ENCODE measurements around the gene PMCH.

The PMCH gene

DNA sequence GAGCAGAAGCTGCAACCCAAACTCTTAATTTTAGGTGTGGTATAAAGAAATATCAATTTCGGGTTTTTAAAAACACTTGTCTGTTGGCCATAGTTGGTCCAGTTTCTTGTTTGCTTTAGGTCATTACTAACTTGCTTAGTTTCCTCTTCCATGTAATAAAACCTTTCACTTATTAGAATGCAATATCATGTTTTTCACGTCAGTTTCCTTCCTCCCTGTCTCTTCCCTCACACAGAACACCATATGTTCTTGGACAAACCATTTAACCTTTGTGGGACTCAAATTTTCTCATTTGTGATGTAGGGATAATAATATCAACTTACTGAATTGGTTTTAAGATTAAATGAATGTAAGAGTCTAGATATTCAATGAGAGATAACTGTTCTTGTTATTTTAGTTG lies 22.9 kb downstream of the PMCH start:
- POLR2A ChIA-PET: no interaction called here
- CTCF ChIA-PET: interaction anchor here (1.7 kb wide), 1 partner anchor 16 kb away, joined by 6 read pairs; no protein-coding TSS in a partner anchor
- DNase-seq (ENCODE audit: extremely low spot score): no peak
- TF ChIP-seq CTCF (IDR thresholded peaks at IDR 0.05; ENCODE audit: control extremely low read depth, extremely low read depth, low read depth, missing control alignments): no peak

GRCh38 chr12:102174117-102174516 lies 23.5 kb downstream of the PMCH start:
- CTCF ChIA-PET: interaction anchor here (1.7 kb wide), 1 partner anchor 17 kb away, joined by 6 read pairs; no protein-coding TSS in a partner anchor
- no peak for DNase-seq (ENCODE audit: extremely low spot score)
- TF ChIP-seq CTCF (IDR thresholded peaks at IDR 0.05; ENCODE audit: control extremely low read depth, extremely low read depth, low read depth, missing control alignments): no peak
- POLR2A ChIA-PET: no interaction called here

DNA sequence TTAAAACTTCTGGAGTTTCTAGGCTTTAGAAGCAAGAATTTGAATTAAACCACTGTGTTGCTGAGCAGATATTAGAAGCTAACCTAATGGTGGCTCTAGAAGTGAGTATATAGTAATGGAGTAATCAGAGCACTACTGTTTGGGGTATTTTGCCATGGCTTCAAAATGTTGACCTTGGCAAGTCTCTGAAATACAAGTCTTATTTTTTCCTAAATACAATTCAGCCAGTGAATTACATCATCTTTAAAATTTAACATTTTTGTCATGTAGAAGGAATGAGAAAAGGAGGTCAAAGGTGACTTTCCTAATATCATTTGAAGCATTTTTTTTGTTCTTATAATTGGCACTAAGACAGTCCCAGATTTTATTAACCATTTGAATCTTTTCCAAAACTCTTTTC lies 25.2 kb downstream of the PMCH start:
- CTCF ChIA-PET: interaction anchor here (1.3 to 1.6 kb wide), 3 partner anchors 9 to 21 kb away, joined by 3 to 5 read pairs (median 3); no protein-coding TSS in a partner anchor
- POLR2A ChIA-PET: no interaction called here
- DNase-seq (ENCODE audit: extremely low spot score): no peak
- TF ChIP-seq CTCF (IDR thresholded peaks at IDR 0.05; ENCODE audit: control extremely low read depth, extremely low read depth, low read depth, missing control alignments): no peak

GRCh38 chr12:102171951-102172350 lies 25.7 kb downstream of the PMCH start:
- no peak for DNase-seq (ENCODE audit: extremely low spot score)
- ChIA-PET POLR2A (no interaction called here), CTCF (interaction anchor here (1.3 to 1.6 kb wide), 3 partner anchors 10 to 21 kb away, joined by 3 to 5 read pairs (median 3); no protein-coding TSS in a partner anchor)
- TF ChIP-seq CTCF (IDR thresholded peaks at IDR 0.05; ENCODE audit: control extremely low read depth, extremely low read depth, low read depth, missing control alignments): no peak

DNA sequence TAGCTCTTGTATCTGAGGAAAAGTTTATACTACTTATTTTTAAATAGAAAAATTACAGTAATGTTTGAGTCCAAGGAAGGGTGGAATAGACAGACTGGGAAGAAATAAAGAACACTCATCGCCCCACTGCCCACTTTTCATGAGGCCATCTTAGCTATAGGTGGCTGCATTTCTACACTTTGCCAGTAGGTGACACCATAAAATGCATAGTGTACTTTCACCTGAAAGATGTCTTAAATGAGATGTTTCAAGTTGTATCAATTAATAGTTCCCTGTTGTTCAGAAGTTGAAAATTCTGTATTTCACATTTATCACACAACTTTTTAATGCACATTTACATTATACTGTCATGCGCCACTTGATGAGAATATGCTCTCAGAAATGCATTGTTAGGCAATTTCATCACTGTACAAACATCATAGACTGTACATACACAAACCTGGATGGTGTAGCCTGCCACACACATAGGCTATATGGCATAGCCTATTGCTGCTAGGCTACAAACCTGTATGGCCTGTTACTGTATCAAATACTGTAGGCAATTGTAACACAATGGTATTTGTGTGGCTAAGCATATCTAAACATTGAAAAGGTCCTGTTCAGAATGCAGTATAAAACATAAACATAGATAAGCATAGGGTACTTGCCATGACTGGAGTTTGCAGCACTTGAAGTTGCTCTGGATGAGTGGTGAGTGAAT lies 27.6 kb downstream of the PMCH start:
- POLR2A ChIA-PET: no interaction called here
- peak; percentile 22 for DNase-seq (ENCODE audit: extremely low spot score)
- CTCF ChIA-PET: interaction anchor here (0.7 to 3.4 kb wide), 36 partner anchors 9 to 641 kb away, joined by 3 to 25 read pairs (median 4); no protein-coding TSS in a partner anchor
- peak; percentile 68 for TF ChIP-seq CTCF (IDR thresholded peaks at IDR 0.05; ENCODE audit: control extremely low read depth, extremely low read depth, low read depth, missing control alignments)

- POLR2A ChIA-PET: interaction anchor here (0.6 kb wide), 1 partner anchor 63 kb away, joined by 5 read pairs; no protein-coding TSS in a partner anchor
- TF ChIP-seq CTCF (IDR thresholded peaks at IDR 0.05; ENCODE audit: control extremely low read depth, extremely low read depth, low read depth, missing control alignments): no peak
- CTCF ChIA-PET: interaction anchor here (0.6 to 3.4 kb wide), 9 partner anchors 9 to 572 kb away, joined by 3 to 25 read pairs (median 3); no protein-coding TSS in a partner anchor
- DNase-seq (ENCODE audit: extremely low spot score): no peak
Measured at GRCh38 chr12:102167821-102168604, 29.6 kb downstream of the PMCH start.

Data from GM10248 (cell line).